GM18526 (cell line): ENCODE results near the gene CAST.

Experiments
- POLR2A ChIP-seq: IDR thresholded peaks from 3 replicates; pipeline ENCODE4 v1.6.1; 2011; ENCODE audit not compliant: insufficient read length; ENCODE audit errors: extremely low read depth

CAST gene

GRCh38 chr5:96716007-96716406, 53.8 kb downstream of the CAST start:
- TF ChIP-seq POLR2A = no peak

GRCh38 chr5:96716716-96717115, 54.5 kb downstream of the CAST start:
- no peak for TF ChIP-seq POLR2A

- TF ChIP-seq POLR2A = no peak
Measured at GRCh38 chr5:96717874-96718273, 55.7 kb downstream of the CAST start.

GRCh38 chr5:96718635-96719077, 56.5 kb downstream of the CAST start:
- TF ChIP-seq POLR2A = no peak

GRCh38 chr5:96720408-96720807, 58.2 kb downstream of the CAST start:
- no peak for TF ChIP-seq POLR2A

- TF ChIP-seq POLR2A = no peak
Measured at GRCh38 chr5:96721351-96721977, 59.3 kb downstream of the CAST start.

- no peak for TF ChIP-seq POLR2A
Measured at GRCh38 chr5:96725257-96725656, 63.1 kb downstream of the CAST start.

- no peak for TF ChIP-seq POLR2A
Measured at GRCh38 chr5:96726802-96727201, 64.6 kb downstream of the CAST start.

- TF ChIP-seq POLR2A = no peak
Measured at GRCh38 chr5:96729156-96729555, 67.0 kb downstream of the CAST start.

- no peak for TF ChIP-seq POLR2A
Measured at GRCh38 chr5:96730586-96730985, 68.4 kb downstream of the CAST start.

- TF ChIP-seq POLR2A = no peak
Measured at GRCh38 chr5:96733771-96734500, 71.8 kb downstream of the CAST start.

GRCh38 chr5:96734871-96735325, 72.7 kb downstream of the CAST start:
- TF ChIP-seq POLR2A = no peak

GRCh38 chr5:96736937-96737336, 74.8 kb downstream of the CAST start:
- TF ChIP-seq POLR2A = no peak

GRCh38 chr5:96741106-96741505, 78.9 kb downstream of the CAST start:
- TF ChIP-seq POLR2A = no peak

- TF ChIP-seq POLR2A = no peak
Measured at GRCh38 chr5:96741891-96742309, 79.7 kb downstream of the CAST start.

GRCh38 chr5:96742538-96742937, 80.4 kb downstream of the CAST start:
- no peak for TF ChIP-seq POLR2A
